Natural killer cell treated with Interleukin-12 subunit alpha and Interleukin-12 subunit beta and Interleukin-15 and Interleukin-18, amount 100 ng/mL, for 72 hours (primary cell): ENCODE measurements around the gene ATP2B3. TPM values are rescaled to one million over a fixed set of nuclear protein-coding genes. Genes with fewer than 3 reads are reported as not detected.

ENCODE experiments used
- ATAC-seq, 2 donors: fragments of 150-1000 bp; cut with Tn5 transposase in 1 of 2; sonication (Bioruptor Pico), chemical (Tn5 transposase) in 1 of 2; 2 replicates each; pipeline ENCODE4 v1.10.0; 2021
- DNase-seq: peaks from one replicate; pipeline ENCODE4 v3.0.0; 2022; ENCODE audit warnings: low spot score
- H3K27ac Mint-ChIP-seq, 2 donors: 1 replicate in 1 of 2; 2 replicates in 1 of 2; pipeline ENCODE4 v1.8.0; 2022; ENCODE audit warnings: mixed read lengths in 2 of 2, mild to moderate bottlenecking in 1 of 2, moderate library complexity in 1 of 2
- H3K27me3 Mint-ChIP-seq, 2 donors: 1 replicate in 1 of 2; 2 replicates in 1 of 2; pipeline ENCODE4 v1.8.0; 2022; ENCODE audit warnings: mixed read lengths in 2 of 2
- H3K36me3 Mint-ChIP-seq: one replicate; pipeline ENCODE4 v1.8.0; 2022; ENCODE audit warnings: mixed read lengths
- H3K4me1 Mint-ChIP-seq, 2 donors: 1 replicate in 1 of 2; 2 replicates in 1 of 2; pipeline ENCODE4 v1.8.0; 2022; ENCODE audit warnings: low read depth in 2 of 2, mixed read lengths in 2 of 2, mild to moderate bottlenecking in 1 of 2
- H3K4me3 Mint-ChIP-seq: one replicate; pipeline ENCODE4 v1.8.0; 2022; ENCODE audit warnings: mixed read lengths
- H3K9me3 Mint-ChIP-seq: 2 replicates; pipeline ENCODE4 v1.8.0; 2022; ENCODE audit warnings: mixed read lengths
- total RNA-seq, 2 donors: library from RNA; stranded (reverse); gene quantifications; one replicate each; pipeline ENCODE4 v1.2.3, GENCODE V29; 2022

The ATP2B3 gene
- total RNA-seq, 2 donors from 2014 or later: not detected

- H3K4me1 Mint-ChIP-seq: no peaks in the 10 kb centered on the region
These were observed 109.6 kb downstream of the ATP2B3 start for GRCh38 chrX:153626863-153627674.

GRCh38 chrX:153627675-153628111 lies 110.3 kb downstream of the ATP2B3 start:
- Mint-ChIP-seq H3K27me3 (peaks cover 4 to 7% of the 10 kb centered on the region in 2 donors), H3K27ac (no peak overlapping the region), H3K9me3 (peaks cover 4% of the 10 kb centered on the region), H3K4me3 (no peak overlapping the region), H3K4me1 (no peaks in the 10 kb centered on the region), H3K36me3 (peaks cover 6% of the 10 kb centered on the region)
- ATAC-seq (no peak), DNase-seq (no peak)

More at GRCh38 chrX:153626863-153627674, 109.6 kb downstream of the ATP2B3 start:
- H3K4me3 Mint-ChIP-seq: no peak overlapping the region
- peaks cover 6% of the 10 kb centered on the region for H3K36me3 Mint-ChIP-seq
- peaks cover 4 to 7% of the 10 kb centered on the region in 2 donors for H3K27me3 Mint-ChIP-seq
- DNase-seq (no peak), ATAC-seq (no peak)
- no peak overlapping the region for H3K27ac Mint-ChIP-seq
- peaks cover 4% of the 10 kb centered on the region for H3K9me3 Mint-ChIP-seq

- Mint-ChIP-seq H3K9me3 (peaks cover 4% of the 10 kb centered on the region), H3K4me3 (no peak overlapping the region), H3K27ac (no peak overlapping the region), H3K4me1 (no peaks in the 10 kb centered on the region), H3K36me3 (peaks cover 6% of the 10 kb centered on the region), H3K27me3 (peaks cover 4 to 7% of the 10 kb centered on the region in 2 donors)
- ATAC-seq: no peak
- no peak for DNase-seq
These were observed 110.7 kb downstream of the ATP2B3 start for GRCh38 chrX:153628129-153628528.

GRCh38 chrX:153628665-153629064 lies 111.2 kb downstream of the ATP2B3 start:
- Mint-ChIP-seq H3K9me3 (peaks cover 4% of the 10 kb centered on the region), H3K4me3 (no peak overlapping the region), H3K27me3 (peaks cover 4 to 7% of the 10 kb centered on the region in 2 donors), H3K36me3 (peaks cover 6% of the 10 kb centered on the region), H3K4me1 (no peaks in the 10 kb centered on the region), H3K27ac (no peak overlapping the region)
- no peak for ATAC-seq
- peak; percentile 53 for DNase-seq

- no peak overlapping the region for H3K4me3 Mint-ChIP-seq
- ATAC-seq (no peak), DNase-seq (no peak)
- H3K27me3 Mint-ChIP-seq: peaks cover 4 to 7% of the 10 kb centered on the region in 2 donors
- H3K9me3 Mint-ChIP-seq: peaks cover 4% of the 10 kb centered on the region
- no peak overlapping the region for H3K27ac Mint-ChIP-seq
- H3K36me3 Mint-ChIP-seq: peaks cover 6% of the 10 kb centered on the region
- no peaks in the 10 kb centered on the region for H3K4me1 Mint-ChIP-seq
These were observed 113.9 kb downstream of the ATP2B3 start for GRCh38 chrX:153631346-153631745.

GRCh38 chrX:153631907-153632594 lies 114.6 kb downstream of the ATP2B3 start:
- H3K4me3 Mint-ChIP-seq: no peak overlapping the region
- H3K27me3 Mint-ChIP-seq: peaks cover 4 to 7% of the 10 kb centered on the region in 2 donors
- H3K27ac Mint-ChIP-seq: no peak overlapping the region
- no peak for ATAC-seq
- H3K9me3 Mint-ChIP-seq: peaks cover 4% of the 10 kb centered on the region
- peaks cover 6% of the 10 kb centered on the region for H3K36me3 Mint-ChIP-seq
- DNase-seq: no peak
- H3K4me1 Mint-ChIP-seq: no peaks in the 10 kb centered on the region

Other genes with a start within 250 kb of the ATP2B3 start
- gene PNMA6F, start 195.9 kb upstream of the ATP2B3 start, total RNA-seq: not detected
- gene ZNF275, start 183.5 kb upstream of the ATP2B3 start, total RNA-seq: 10 to 100 TPM; 13.2 to 15.1 TPM
- not detected for gene PNMA6E, start 116.3 kb upstream of the ATP2B3 start, total RNA-seq
- 1 to 10 TPM; 2.1 to 3.3 TPM for gene ZFP92, start 106.2 kb upstream of the ATP2B3 start, total RNA-seq
- 1 to 10 TPM; 1.4 to 4.5 TPM for gene TREX2, start 71.6 kb upstream of the ATP2B3 start, total RNA-seq
- 10 to 100 TPM; 39.0 to 70.6 TPM for gene HAUS7, start 47.1 kb upstream of the ATP2B3 start, total RNA-seq
- not detected for gene BGN, start 22.7 kb upstream of the ATP2B3 start, total RNA-seq
- 10 to 100 TPM; 16.4 to 30.7 TPM for gene CCNQ, start 81.5 kb downstream of the ATP2B3 start, total RNA-seq
- gene DUSP9, start 129.6 kb downstream of the ATP2B3 start, total RNA-seq: not detected
- not detected for gene PNCK, start 156.2 kb downstream of the ATP2B3 start, total RNA-seq
- gene SLC6A8, start 170.3 kb downstream of the ATP2B3 start, total RNA-seq: 1 to 10 TPM; 2.3 to 4.1 TPM
- 100 to 1,000 TPM; 156 to 159 TPM for gene BCAP31, start 206.7 kb downstream of the ATP2B3 start, total RNA-seq
- gene ABCD1, start 207.2 kb downstream of the ATP2B3 start, total RNA-seq: 10 to 100 TPM in 1 of 2 donors, 1 to 10 TPM in 1; 7.4 to 12.2 TPM
- gene PLXNB3, start 246.6 kb downstream of the ATP2B3 start, total RNA-seq: 1 to 10 TPM in 1 of 2 donors, under 1 TPM in 1; 0.48 to 2.4 TPM